ENCODE results near the gene PNKD. TPM values are rescaled to one million over a fixed set of nuclear protein-coding genes. Genes with fewer than 3 reads are reported as not detected.

Gene PNKD
- total RNA-seq, result 53.3 TPM

DNA sequence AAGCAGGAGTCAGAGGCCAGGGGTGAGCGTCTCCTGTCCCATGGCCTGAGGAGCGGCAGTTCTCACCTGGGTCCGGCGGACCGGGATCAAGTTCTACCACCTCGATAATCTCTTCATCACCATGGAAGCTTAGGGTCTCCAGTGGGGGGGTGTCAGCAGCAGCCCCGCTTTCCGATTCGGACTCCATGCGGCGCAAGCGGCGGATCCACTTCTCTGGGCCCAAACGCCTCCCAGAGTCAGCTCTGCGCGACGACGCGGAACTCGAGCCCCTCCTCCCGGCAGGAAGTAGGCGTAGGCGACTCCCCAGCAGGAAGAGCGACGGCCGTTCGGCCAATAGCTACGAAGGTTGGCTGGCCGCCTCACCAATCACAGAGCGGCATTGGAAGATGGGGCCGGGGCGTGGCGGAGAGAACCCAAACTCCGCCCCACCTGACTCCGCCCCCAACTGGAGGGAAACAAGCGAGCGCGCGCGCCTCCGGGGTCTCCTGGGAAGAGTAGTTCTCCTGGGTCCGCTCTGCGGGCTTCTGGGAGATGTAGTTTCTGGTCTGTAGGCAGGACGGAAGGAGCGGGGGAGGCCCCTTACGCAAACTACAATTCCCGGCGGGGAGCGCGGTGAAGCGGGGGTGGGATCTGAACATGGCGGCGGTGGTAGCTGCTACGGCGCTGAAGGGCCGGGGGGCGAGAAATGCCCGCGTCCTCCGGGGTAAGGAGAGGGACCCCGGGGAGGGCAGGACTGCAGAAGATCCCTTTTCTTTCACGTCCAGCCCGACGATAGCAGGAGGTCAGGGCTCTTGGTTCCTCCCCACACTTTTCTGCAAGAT is at the start of gene PNKD, which contains the start of gene AAMP:
Gene PNKD, plus strand, starts transcription at position 620 of the 821 bp plus-strand sequence. Its CDS starts 17 bp downstream, at position 637.
Gene AAMP, minus strand, starts transcription at position 238 of the 821 bp plus-strand sequence. Its CDS starts 51 bp downstream, at position 187.
- DNase-seq (ENCODE audit: low read depth in 2 of 3, low spot score in 2 of 3), result peak; percentile 99 to 100 (median 100)

DNA sequence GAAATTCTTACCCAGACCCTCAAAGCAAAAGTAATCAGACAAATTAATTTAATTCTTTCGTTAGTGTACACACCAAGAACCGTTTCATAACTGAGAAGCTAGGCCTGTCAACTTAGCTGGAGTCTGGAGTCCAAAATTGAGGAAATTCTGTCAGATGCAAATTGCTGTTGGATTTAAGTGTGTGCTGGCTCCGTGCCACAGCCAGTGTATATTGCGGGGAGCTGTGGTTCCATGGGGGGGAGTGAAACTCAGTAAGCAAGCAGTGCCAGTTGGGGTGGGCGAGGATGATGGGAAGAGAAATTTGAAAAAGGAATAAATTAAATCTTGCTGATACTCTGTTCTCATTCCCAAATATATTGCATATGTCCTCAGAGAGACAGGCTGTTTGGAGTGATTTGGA is 49.3 kb upstream of the PNKD start:
- DNase-seq (ENCODE audit: low read depth in 2 of 3, low spot score in 2 of 3), result peak in 2 of 3 donors; percentile 18 to 48

DNA sequence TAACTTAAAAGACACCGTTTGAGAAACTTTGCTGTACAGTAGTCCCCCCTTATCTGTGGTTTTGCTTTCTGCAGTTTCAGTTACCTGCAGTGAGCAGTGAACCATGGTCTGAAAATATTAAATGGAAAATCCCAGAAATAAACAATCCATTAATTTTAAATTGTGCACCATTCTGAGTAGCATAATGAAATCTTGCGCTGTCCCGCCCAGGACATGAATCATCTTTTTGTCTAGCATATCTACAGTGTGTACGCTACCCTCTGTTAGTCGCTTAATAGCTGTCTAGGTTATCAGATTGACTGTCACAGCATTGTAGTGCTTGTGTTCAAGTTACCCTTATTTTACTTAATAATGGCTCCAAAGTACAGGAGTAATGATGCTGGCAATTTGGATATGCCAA is 47.3 kb upstream of the PNKD start:
- no peak for DNase-seq (ENCODE audit: low read depth in 2 of 3, low spot score in 2 of 3)

GRCh38 chr2:218224186-218224585 is 46.1 kb upstream of the PNKD start:
- DNase-seq (ENCODE audit: low read depth in 2 of 3, low spot score in 2 of 3), result no peak

GRCh38 chr2:218226903-218227302 is 43.4 kb upstream of the PNKD start:
- no peak for DNase-seq (ENCODE audit: low read depth in 2 of 3, low spot score in 2 of 3)

DNA sequence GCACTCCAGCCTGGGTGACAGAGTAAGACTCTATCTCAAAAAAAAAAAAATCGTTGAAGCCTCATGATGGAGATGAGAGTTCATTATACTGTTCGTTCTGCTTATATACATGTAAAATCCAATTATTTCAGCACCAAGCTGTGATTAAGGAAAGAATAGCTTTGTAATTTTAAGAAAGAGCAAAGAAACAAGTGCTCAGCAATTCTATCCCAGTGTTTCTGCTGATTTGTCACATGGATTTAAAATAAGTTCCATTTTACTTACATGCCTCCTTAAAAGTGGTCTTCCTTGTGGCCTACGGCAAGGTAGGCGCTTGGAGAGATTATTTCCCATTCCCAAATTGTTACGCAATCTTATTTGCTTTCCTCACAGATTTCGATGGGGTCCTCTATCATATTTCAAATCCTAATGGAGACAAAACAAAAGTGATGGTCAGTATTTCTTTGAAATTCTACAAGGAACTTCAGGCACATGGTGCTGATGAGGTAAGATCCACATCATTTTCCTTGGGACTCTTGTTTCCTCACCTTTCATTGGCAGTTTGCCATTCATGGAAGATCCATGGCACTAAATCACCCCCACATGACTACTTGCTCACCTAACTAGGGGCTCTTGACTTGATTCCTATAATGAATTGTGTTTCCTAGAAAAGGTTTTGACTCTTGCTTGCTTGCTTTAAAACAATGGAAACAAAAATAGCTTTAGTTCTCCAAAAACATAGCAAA is 41.8 kb upstream of the PNKD start:
- no peak for DNase-seq (ENCODE audit: low read depth in 2 of 3, low spot score in 2 of 3)

DNA sequence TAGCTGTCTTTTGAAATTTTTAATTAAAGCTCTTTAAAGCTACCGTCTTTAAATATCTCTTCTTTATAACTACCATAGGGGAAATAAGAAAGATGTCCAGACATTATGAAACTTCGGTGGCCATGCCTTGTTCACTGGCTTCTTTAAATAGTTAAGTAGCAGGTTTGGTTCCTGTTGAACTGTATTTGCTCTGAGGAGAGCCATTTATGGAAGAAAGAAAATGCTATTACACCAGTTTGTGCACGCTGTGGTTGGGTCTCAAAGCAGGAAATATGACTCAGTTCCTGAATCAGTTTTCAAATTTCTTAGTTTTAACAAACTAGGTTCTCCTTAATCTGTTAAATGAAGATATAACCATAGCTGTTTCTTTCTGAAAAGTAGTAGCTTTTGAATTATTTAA is 41.1 kb upstream of the PNKD start:
- peak in 2 of 3 donors; percentile 70 to 76 for DNase-seq (ENCODE audit: low read depth in 2 of 3, low spot score in 2 of 3)

GRCh38 chr2:218229851-218230250 is 40.5 kb upstream of the PNKD start:
- no peak for DNase-seq (ENCODE audit: low read depth in 2 of 3, low spot score in 2 of 3)

DNA sequence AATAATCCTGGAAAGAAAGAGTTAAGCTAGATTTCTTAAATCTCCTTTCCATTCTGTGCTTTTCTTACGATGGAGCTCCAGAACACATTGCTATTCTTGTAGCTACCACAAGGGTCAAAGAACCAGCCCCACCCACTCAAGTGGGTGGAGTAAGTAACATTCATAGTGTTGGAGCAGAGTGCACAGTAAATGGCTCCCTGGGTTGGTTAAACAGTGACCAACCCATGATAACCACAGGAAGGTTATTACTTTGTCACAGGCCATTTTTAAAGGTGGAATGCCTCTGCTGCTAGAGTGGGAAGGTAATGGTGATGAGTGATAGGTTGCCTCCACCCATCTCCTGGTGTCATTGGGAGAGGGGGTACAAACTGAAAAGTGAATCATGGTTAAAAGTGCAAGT is 39.4 kb upstream of the PNKD start:
- DNase-seq (ENCODE audit: low read depth in 2 of 3, low spot score in 2 of 3), result peak in 2 of 3 donors; percentile 27 to 43

- DNase-seq (ENCODE audit: low read depth in 2 of 3, low spot score in 2 of 3), result no peak
Measured at GRCh38 chr2:218233543-218233942, 36.8 kb upstream of the PNKD start.

DNA sequence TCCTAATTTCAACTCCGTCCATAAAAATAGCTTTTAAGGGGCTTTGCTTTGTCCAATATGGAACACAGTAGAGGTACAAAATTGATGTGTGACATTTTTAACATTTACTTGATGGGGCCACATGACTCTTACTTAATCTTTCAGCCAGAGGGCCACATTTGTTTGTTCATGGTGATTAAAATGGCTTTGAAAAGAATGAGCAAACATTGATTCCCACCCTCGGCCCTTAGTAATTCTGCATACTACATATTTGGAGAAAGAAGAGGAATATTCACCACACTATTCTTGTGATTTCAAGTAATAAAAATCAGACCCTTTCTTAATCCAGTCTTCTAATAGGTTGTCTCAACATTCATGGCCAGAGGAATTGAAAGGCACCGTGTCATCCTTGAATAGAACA is 35.8 kb upstream of the PNKD start:
- no peak for DNase-seq (ENCODE audit: low read depth in 2 of 3, low spot score in 2 of 3)

GRCh38 chr2:218235017-218235416 is 35.3 kb upstream of the PNKD start:
- DNase-seq (ENCODE audit: low read depth in 2 of 3, low spot score in 2 of 3), result no peak

DNA sequence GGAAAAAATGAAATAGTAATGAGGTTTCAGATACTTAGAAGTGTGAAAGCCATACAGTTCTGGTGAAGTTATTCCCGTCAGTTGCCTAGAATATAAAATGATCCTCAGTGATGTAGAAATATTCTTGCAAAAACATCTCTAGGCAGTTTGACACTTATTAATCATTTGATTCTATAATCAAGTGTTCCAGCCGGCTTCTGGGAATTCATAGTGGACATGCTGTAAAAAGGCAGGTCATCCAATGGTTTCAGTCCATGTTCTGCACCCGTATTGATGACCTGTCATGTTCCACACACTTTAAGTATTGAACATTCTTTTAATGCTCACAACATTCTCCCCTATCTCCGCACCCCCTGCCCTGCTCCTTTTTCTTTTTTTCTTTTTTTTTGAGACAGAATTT is 33.5 kb upstream of the PNKD start:
- DNase-seq (ENCODE audit: low read depth in 2 of 3, low spot score in 2 of 3), result no peak

- no peak for DNase-seq (ENCODE audit: low read depth in 2 of 3, low spot score in 2 of 3)
Measured at GRCh38 chr2:218238887-218239286, 31.4 kb upstream of the PNKD start.

GRCh38 chr2:218244204-218244603 is 26.1 kb upstream of the PNKD start:
- DNase-seq (ENCODE audit: low read depth in 2 of 3, low spot score in 2 of 3), result no peak

- no peak for DNase-seq (ENCODE audit: low read depth in 2 of 3, low spot score in 2 of 3)
Measured at GRCh38 chr2:218244665-218245064, 25.7 kb upstream of the PNKD start.

DNA sequence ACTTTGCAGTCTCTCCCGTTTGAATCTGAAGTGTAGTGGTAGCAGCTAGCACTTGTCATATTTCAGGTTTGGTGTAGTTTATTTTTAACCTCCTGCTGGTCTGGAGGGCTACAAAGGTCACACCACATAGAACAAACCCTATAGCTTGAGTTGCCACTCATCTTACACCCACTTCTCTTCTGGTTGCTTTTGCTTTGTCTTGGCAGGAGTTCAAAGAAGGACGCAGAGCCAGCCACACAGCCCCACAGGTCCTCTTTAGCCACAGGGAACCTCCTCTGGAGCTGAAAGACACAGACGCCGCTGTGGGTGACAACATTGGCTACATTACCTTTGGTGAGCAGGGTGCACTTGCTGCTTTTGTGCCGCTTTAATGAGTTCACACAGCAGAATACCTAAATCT is 25.1 kb upstream of the PNKD start:
- DNase-seq (ENCODE audit: low read depth in 2 of 3, low spot score in 2 of 3), result no peak

GRCh38 chr2:218249691-218250090 is 20.6 kb upstream of the PNKD start:
- no peak for DNase-seq (ENCODE audit: low read depth in 2 of 3, low spot score in 2 of 3)

DNA sequence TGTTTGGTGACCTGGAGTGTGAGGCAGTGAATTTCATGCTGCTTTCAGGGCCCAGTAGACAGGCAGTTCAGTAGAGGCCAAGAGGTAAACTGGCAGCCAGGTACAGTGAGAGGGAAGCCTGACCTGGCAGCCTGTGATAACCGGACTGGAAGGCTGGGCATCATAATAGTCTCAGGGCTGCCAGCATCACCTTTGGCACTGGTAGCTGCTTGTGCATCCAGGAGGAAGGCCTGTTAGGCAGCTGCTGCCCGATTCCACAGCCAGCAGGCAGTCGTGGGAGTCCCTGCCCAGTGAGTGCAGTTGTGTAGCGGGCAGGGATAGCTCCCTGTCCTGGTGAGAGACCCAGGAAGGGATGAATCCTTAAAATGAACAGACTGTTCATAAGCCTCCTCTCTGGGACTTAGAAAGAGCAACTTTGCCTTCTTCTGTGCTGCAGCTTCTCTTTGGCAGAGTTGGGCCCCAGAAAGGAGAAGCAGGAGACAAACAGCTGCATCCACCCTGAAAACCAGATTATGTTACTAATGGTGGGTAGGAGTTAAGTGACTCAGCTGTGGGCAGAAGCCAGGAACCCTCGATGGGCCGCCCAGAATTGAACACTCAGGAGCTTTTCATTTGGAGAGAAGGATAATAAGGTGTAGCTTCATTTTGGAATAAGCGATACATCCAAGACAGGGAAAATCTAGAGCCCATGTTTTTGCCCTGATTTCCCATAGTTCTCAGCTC is 17.6 kb upstream of the PNKD start:
- DNase-seq (ENCODE audit: low read depth in 2 of 3, low spot score in 2 of 3), result peak in 2 of 3 donors; percentile 51 to 81

DNA sequence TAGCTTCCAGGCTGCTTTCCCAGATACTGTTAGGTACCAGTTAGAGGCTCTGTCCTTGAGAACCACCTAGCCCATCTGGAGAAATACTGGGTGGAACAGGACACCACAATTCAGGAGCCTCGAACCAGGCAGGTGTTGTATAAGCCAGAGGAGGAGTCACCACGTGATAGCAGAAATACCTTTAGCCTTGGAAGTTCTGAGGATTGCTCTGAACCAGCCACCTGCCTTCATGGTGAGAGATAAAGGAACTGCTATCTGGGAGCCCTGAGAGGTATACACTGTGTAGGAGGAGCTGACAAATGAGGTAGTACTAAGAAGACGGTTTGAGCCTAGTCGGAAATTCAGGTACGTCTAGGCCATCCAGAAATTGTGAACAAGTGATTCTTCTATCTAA is 17.1 kb upstream of the PNKD start:
- DNase-seq (ENCODE audit: low read depth in 2 of 3, low spot score in 2 of 3), result no peak

DNA sequence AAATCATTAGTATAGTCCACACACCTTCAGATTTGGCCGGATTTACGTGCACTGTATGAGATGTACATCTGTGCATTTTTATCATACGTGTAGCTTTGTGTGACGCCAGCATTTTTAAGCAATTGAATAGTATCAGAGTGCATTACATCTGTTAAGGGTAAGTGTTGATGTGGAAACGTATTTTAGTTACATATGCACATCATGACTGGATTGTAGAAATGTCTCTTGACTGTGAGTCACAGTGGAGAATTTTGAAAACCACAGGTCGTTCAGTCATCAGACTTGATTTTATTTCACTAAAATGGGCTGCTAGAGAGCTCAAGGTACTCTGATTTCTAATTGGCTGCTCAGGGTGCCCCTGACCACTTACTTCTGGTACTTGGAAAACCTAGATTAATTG is 14.9 kb upstream of the PNKD start:
- DNase-seq (ENCODE audit: low read depth in 2 of 3, low spot score in 2 of 3), result no peak
